KMS-11 (cell line): Measurements from ENCODE around the gene SND1.

ENCODE experiments used
- H2AFZ ChIP-seq: fragments of 200-600 bp; sonication (generic); 2 replicates; pipeline ENCODE4 v1.6.1; 2016; ENCODE audit warnings: antibody characterized with exemption, mixed run types, low read depth
- H3K27ac ChIP-seq: fragments of 200-600 bp; sonication (generic); 2 replicates; pipeline ENCODE4 v1.6.1; 2016; ENCODE audit warnings: mild to moderate bottlenecking, mixed run types
- H3K27me3 ChIP-seq: fragments of 200-600 bp; sonication (generic); 2 replicates; pipeline ENCODE4 v1.6.1; 2017; ENCODE audit warnings: mild to moderate bottlenecking, low read depth, mixed run types, moderate library complexity; ENCODE audit not compliant: insufficient read depth
- H3K36me3 ChIP-seq: fragments of 200-600 bp; sonication (generic); 2 replicates; pipeline ENCODE4 v1.6.1; 2017; ENCODE audit warnings: mild to moderate bottlenecking, mixed run types; ENCODE audit not compliant: insufficient read depth
- H3K4me1 ChIP-seq: fragments of 200-600 bp; sonication (generic); 2 replicates; pipeline ENCODE4 v1.6.1; 2016; ENCODE audit warnings: mild to moderate bottlenecking, low read depth, mixed run types; ENCODE audit not compliant: poor library complexity, severe bottlenecking
- H3K4me2 ChIP-seq: fragments of 200-600 bp; sonication (generic); 2 replicates; pipeline ENCODE4 v1.7.0; 2016; ENCODE audit warnings: mild to moderate bottlenecking, mixed run types
- H3K4me3 ChIP-seq: fragments of 200-600 bp; sonication (generic); IDR thresholded peaks from 2 replicates; pipeline ENCODE4 v1.6.1; 2017; ENCODE audit warnings: low read depth, low read length, mixed read lengths; ENCODE audit not compliant: insufficient read depth
- H3K79me2 ChIP-seq: fragments of 200-600 bp; sonication (generic); 2 replicates; pipeline ENCODE4 v1.6.1; 2016; ENCODE audit warnings: low read depth, mixed run types; ENCODE audit not compliant: insufficient read depth
- H3K9ac ChIP-seq: fragments of 200-600 bp; sonication (generic); 2 replicates; pipeline ENCODE4 v1.6.1; 2016; ENCODE audit warnings: mild to moderate bottlenecking, mixed run types
- H4K20me1 ChIP-seq: fragments of 200-600 bp; sonication (generic); 2 replicates; pipeline ENCODE4 v1.6.1; 2016; ENCODE audit warnings: mild to moderate bottlenecking, mixed run types; ENCODE audit not compliant: insufficient read depth
- TF ChIP-seq, protein P1 (sequence below): fragments of 200-600 bp; sonication (generic); conservative IDR thresholded peaks from 2 replicates; pipeline ENCODE4 v1.6.1; 2017; ENCODE audit warnings: low read depth, mild to moderate bottlenecking, antibody characterized with exemption, low read length, moderate library complexity, mixed read lengths

The SND1 gene

DNA sequence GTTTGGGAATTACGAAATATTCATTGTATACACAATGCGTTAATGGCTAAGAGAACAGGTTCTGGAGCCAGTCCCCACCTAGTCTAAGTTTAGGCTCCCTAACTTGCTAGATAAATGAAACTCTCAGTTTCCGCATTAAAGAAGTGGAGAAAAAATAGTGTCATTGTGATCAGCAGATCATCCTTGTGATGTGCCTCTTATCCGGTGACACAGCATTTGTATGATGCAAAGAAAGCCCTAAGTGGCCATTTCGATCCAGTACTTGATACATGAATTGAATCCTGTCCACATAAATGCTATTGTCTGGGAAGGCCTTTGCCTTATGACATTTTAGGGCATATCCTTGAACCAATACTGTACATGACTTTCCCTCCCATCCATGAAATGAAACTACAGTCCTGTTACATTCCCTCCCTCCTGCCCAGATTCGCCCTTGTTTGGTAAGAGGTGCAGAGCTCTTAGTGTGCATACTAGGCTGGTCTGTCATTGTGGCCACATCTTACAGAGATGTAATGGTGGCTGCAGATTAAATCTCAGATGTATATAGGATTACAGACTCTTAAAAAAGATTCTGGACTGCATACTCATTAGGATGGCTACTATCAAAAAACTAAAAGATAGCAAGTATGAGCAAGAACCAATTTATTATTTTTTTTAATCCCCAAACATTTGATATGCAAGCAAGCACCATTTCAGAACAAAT, 298.4 kb downstream of the SND1 start:
- Histone ChIP-seq H2AFZ (no peak overlapping the region), H3K79me2 (no peaks in the 10 kb centered on the region), H3K4me1 (peaks cover 19% of the 10 kb centered on the region), H3K27me3 (no peaks in the 10 kb centered on the region), H4K20me1 (no peaks in the 10 kb centered on the region), H3K27ac (no peak overlapping the region), H3K9ac (no peak overlapping the region), H3K4me2 (no peak overlapping the region), H3K36me3 (no peaks in the 10 kb centered on the region), H3K4me3 (no peak overlapping the region)
- TF ChIP-seq, protein P1, sequence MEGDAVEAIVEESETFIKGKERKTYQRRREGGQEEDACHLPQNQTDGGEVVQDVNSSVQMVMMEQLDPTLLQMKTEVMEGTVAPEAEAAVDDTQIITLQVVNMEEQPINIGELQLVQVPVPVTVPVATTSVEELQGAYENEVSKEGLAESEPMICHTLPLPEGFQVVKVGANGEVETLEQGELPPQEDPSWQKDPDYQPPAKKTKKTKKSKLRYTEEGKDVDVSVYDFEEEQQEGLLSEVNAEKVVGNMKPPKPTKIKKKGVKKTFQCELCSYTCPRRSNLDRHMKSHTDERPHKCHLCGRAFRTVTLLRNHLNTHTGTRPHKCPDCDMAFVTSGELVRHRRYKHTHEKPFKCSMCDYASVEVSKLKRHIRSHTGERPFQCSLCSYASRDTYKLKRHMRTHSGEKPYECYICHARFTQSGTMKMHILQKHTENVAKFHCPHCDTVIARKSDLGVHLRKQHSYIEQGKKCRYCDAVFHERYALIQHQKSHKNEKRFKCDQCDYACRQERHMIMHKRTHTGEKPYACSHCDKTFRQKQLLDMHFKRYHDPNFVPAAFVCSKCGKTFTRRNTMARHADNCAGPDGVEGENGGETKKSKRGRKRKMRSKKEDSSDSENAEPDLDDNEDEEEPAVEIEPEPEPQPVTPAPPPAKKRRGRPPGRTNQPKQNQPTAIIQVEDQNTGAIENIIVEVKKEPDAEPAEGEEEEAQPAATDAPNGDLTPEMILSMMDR, result no peak

DNA sequence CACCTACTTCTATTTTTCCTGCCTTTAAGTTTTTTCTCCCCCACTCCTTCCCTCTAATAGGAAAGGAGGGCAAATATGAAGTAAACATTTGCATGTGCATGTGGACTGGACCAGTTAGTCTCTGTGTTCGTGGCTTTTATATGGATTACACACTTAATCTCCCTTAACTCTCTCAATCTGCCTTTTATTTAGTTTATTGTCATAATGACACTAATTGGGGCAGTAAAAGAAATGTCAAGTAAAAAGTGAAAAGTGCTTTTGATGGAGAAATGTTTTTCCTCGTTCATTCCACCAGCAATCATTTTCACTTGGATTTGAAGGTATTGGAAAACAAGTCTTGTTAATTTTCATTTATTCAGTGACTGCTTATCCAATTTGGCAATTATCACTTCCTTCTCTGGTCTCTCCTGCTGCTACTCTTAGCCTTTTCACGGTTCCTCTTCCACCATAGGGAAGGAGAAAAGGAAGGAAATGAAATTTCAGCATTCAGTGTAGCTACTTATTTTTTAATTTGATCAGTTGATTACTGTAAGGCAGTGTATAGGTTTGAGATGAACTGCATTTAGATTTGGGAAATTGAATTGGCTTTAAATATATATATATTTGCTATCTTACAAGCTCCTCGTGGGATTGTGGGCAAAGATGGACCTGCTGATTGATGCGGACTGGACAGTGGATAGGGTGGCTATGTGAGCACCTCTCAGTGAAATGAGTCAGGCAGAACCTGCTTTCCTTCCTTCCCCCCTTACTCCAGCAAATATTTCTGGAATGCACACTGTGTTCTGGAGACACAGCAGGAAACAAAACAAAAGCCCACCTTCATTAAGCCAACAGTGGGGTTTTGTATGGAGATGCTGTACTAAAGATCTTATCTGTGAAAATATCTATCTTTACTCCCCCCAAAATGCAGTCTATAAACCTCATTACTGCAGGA, 301.7 kb downstream of the SND1 start:
- Histone ChIP-seq H3K27me3 (no peaks in the 10 kb centered on the region), H3K36me3 (no peaks in the 10 kb centered on the region; the same call in 1 of the 2 replicates), H4K20me1 (no peaks in the 10 kb centered on the region), H3K4me3 (no peak overlapping the region), H2AFZ (no peak overlapping the region), H3K4me2 (no peak overlapping the region), H3K27ac (no peak overlapping the region), H3K79me2 (no peaks in the 10 kb centered on the region), H3K4me1 (peaks cover 16% of the 10 kb centered on the region), H3K9ac (no peak overlapping the region)
- TF ChIP-seq, protein P1, result no peak

DNA sequence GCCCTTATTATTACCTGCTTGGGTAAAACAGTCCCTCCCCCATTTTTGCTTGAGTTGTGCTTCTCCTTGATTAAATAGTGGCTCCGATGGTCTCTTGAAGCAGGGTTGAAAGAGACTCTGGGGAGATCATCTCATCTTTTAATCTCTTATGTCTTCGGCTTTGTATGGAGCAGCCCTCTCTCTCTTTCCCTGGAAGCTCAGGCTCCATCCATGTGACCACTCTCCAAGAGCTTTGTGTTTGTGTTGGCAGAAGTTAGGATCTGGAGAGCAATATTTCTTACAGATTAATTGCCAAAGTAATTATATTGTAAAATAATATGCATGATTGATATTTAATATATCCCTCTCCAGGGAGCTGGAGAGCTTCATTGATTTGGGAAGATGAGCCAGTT, 302.4 kb downstream of the SND1 start:
- Histone ChIP-seq H2AFZ (no peak overlapping the region), H3K4me1 (peaks cover 16% of the 10 kb centered on the region), H3K9ac (no peak overlapping the region), H3K36me3 (no peaks in the 10 kb centered on the region; the same call in 1 of the 2 replicates), H3K4me2 (no peak overlapping the region), H4K20me1 (no peaks in the 10 kb centered on the region), H3K27me3 (no peaks in the 10 kb centered on the region), H3K27ac (no peak overlapping the region), H3K79me2 (no peaks in the 10 kb centered on the region), H3K4me3 (no peak overlapping the region)
- TF ChIP-seq, protein P1, result no peak

DNA sequence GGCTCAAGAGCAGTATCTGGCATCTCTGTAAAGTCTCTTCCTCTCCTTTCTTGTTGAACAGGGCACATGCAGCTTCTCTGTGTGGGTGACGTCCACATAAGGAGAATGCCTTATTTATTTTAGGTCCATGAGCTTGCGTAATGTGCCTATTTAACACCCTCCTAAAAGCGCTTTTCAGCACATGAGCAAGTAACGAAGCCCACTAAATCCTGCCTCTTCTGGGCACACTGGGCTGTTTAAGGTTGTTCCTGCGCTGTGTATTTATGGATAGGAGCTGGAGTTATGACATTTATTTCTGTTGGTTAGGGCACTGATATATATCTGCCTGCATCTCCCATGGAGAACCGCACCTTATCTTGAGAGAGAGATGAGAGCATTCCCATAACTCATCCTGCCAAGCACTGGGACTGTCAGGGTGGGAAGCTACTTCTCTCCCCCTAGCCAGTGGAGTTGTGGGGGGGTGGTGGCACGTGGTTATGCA, 303.1 kb downstream of the SND1 start:
- Histone ChIP-seq H3K9ac (no peak overlapping the region), H4K20me1 (no peaks in the 10 kb centered on the region), H2AFZ (no peak overlapping the region), H3K36me3 (no peaks in the 10 kb centered on the region; the same call in 1 of the 2 replicates), H3K4me3 (no peak overlapping the region), H3K79me2 (no peaks in the 10 kb centered on the region), H3K4me2 (no peak overlapping the region), H3K4me1 (peaks cover 17% of the 10 kb centered on the region), H3K27me3 (no peaks in the 10 kb centered on the region), H3K27ac (no peak overlapping the region)
- TF ChIP-seq, protein P1, result no peak
